GM12872 (cell line): ENCODE measurements around the gene FUZ.

ENCODE experiments used
- CTCF ChIP-seq: IDR thresholded peaks from 3 replicates; pipeline ENCODE4 v1.5.1; 2011; ENCODE audit warnings: low read depth, mild to moderate bottlenecking, low read length, moderate library complexity; ENCODE audit not compliant: insufficient read depth

Gene FUZ

GRCh38 chr19:49816590-49816989, 3.5 kb upstream of the FUZ start:
- no peak for TF ChIP-seq CTCF

- TF ChIP-seq CTCF = no peak
Measured at GRCh38 chr19:49814010-49814409, 918 bp upstream of the FUZ start.

DNA sequence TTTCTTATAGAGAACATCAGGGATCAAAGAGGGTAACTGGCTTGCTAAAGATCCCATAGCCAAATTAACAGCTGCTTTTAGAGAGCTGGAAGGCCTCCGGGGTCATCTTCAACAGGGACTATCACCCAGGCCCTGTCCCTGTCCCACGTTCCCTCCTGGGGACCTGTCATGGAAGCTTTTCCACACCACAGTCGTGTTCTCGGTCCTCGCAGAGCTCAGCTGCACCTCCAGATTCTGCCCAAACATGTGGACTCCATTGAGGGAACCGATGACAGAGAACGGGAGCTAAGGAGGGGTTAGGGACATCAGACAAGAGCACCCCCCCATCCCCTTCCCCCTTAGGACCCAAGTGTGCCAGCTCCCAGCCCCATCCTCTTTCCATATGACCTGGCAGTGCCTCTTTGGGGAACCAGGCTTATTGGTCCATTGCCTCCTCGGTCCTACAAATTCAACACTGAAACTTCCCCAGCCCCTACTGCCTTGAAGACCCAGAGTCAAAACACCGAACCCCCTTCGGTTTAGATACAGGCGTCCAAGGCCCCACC, 568 bp downstream of the FUZ start:
- TF ChIP-seq CTCF = no peak

DNA sequence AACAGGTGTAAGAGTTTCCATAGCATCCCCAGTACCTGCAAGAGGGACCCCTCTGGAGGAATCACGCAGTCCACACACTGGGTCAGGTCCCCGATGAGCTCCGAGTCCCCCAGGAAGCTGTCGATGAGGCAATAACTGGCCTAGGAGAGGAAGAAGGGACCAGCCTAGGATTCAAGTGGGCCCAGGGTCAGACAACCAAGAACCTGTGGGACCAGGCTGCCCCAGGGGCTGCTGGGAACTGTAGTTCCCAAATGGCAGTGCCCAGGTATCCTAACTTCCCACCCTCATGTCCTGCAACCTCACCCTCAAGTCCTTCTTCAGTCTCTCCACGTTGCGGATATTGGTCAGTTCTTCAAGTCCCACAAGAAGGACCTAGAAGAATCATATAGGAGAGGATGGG, 1.8 kb downstream of the FUZ start:
- no peak for TF ChIP-seq CTCF

GRCh38 chr19:49809941-49810389, 3.1 kb downstream of the FUZ start:
- TF ChIP-seq CTCF = no peak

- peak; percentile 15; the same call in 1 of the 3 replicates for TF ChIP-seq CTCF
Measured at GRCh38 chr19:49809160-49809940, 3.7 kb downstream of the FUZ start.

- TF ChIP-seq CTCF = no peak
Measured at GRCh38 chr19:49808711-49809159, 4.4 kb downstream of the FUZ start.
